Amniotic epithelial cell (primary cell): ENCODE results near the gene ABHD8.

Experiments
- DNase-seq: peaks from one replicate; pipeline ENCODE4 v3.0.0-alpha.2; 2010; ENCODE audit warnings: low read depth

ABHD8 gene

DNA sequence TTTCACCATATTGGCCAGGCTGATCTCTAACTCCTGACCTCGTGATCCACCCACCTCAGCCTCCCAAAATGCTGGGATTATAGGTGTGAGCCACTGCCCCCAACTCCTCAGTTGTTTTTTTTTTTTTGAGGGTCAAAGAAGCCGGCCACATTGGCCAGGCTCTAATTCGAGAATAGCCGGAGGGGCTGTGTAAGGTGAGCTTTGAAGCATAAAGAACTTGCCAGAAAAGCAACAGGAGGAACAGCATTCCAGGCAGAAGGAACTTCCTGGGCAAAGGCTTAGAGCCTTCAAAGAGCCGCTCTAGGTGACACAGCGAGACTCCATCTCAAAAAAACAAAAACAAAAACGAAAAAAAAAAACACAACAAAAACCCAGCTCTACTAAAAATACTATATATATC, 37.2 kb downstream of the ABHD8 start:
- DNase-seq, result no peak

DNA sequence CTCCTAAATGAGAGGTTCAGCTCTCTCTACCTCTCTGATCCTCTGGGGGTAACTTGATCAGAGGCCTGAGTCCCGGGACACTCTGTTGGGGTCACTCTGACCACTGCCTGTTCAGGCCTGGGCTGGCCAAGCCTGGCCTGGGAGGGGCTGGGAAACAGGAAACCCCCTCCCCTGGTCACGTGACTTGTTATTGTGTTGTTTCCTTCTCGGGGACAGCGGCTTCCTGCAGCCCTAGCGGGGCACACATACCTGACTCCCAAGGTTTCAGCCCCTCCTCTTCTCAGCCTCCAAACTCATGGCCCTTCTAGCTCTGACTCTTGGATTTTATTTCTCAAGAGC, 38.6 kb downstream of the ABHD8 start, which contains the start of gene USHBP1:
TSS of gene USHBP1 (minus strand) at position 105 of the 339 bp plus-strand sequence. CDS start 446 bp downstream, outside the sequence.
- no peak for DNase-seq

DNA sequence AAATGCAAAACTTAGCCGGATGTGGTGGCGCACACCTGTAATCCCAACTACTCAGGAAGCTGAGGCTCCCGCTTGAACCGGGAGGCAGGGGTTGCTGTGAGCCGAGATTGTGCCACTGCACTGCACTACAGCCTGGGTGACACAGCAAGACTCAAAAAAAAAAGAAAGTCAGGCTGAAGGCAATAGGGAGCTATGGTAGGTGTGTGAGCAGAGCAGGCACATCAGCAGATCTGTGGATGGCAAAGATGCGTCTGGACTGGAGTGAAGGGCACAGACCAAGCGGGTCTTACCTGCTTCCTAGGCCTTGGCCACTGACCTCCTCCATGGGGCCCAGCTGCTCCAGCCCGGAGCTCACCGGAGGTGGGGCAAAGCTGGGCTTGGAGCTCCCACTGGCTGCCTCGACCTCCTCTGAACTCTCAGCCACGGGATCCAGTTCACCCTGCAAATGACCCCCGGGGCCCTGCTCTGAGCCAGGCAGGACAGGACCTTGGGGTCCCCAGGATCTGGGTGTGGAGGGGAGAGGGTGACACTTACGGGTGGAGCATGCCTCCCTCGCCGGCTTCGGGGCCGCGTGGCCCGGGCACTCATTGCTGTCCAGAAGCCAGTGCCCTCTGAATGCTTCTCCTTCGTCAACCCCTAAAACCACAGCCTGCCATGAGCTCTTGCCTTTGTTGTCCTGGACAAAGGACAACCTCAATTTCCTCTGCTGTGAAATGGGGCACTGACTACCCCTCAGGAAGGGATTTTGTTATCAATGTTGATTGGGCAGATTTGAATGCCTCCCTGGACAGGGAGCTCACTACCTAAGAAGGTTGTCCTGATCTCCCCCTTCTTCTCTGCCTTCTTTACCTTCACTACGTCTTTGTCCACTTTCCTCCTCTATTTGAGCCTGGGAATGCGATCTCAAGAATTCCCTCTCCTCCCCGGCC, 39.2 kb downstream of the ABHD8 start:
- no peak for DNase-seq

GRCh38 chr19:17262557-17262956, 40.7 kb downstream of the ABHD8 start:
- DNase-seq, result no peak

- peak; percentile 64 for DNase-seq
Measured at GRCh38 chr19:17260842-17261325, 42.3 kb downstream of the ABHD8 start.

DNA sequence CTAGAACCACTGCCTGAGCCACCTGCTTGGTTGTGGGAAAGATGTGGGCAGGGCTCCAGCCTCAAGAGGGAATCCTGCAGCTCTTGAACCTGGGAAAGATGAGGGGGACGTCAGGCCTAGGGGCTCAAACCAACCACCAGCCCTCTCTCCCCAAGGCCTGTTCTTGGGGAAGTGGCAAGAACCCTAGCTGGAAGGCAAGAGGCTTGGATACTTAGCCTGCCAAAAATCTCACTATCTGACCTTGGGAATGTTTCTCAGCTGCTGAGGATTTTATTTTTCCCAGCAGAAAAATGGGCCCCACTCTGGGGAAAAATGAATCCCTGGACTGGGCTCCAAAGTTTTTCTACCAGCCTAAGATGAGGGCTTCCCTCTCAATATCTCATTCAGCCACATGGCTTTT, 43.3 kb downstream of the ABHD8 start:
- no peak for DNase-seq

GRCh38 chr19:17259118-17259780, 44.0 kb downstream of the ABHD8 start:
- DNase-seq, result peak; percentile 33

DNA sequence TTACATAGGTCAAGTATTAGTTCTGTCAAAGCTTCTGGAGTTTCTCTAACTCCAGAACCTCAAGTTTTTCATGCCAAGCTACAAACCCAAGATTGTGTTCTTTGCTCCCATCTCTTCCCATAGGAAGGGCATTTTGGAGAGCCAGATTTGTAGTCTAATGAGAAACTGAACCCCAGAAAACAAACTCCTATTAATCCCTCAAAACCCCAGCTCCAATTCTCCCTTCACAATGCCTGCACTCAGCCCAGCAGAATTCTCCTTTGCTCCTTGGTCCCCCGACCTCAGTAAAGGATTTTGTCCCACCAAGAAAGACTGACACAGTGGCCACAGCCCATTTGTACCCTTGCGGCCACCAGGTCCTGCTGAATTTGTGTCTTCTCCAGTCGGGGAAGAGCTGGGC, 47.1 kb downstream of the ABHD8 start:
- no peak for DNase-seq

DNA sequence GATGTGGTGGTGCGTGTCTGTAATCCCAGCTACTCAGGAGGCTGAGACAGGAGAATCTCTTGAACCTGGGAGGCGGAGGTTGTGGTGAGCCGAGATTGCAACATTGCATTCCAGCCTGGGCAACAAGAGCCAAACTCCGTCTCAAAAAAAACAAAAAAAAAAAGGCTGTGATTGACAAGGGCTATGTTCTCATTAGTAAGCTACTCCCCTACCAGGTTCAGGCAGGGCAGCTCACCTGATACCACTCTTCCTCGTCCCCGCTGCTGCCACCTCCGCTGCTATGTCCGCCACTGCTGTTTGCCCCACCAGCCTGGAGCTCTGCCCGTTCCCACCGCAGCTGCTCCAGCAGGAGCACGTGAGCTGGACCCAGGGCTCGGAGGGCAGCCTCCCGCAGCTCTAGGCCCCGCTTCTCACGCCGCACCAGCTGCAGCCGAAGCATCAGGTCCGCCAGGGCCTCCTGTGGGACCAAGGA, 48.0 kb downstream of the ABHD8 start:
- peak; percentile 70 for DNase-seq

DNA sequence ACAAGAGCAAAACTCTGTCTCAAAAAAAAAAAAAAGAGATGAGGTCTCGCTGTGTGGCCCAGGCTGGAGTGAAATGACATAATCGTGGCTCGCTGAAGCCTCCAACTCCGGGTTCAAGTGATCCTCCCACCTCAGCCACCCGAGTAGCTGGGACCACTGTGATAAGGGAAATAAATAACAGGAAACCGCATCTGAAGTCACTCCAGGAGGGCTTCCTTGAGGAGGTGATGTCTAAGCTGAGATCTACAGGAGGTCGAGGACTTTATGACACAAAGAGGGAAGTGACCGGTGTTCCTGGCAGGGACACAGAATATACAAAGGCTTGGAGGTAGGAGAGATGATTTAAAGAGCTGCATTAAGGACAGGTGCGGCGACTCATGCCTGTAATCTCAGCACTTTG, 48.6 kb downstream of the ABHD8 start:
- no peak for DNase-seq

DNA sequence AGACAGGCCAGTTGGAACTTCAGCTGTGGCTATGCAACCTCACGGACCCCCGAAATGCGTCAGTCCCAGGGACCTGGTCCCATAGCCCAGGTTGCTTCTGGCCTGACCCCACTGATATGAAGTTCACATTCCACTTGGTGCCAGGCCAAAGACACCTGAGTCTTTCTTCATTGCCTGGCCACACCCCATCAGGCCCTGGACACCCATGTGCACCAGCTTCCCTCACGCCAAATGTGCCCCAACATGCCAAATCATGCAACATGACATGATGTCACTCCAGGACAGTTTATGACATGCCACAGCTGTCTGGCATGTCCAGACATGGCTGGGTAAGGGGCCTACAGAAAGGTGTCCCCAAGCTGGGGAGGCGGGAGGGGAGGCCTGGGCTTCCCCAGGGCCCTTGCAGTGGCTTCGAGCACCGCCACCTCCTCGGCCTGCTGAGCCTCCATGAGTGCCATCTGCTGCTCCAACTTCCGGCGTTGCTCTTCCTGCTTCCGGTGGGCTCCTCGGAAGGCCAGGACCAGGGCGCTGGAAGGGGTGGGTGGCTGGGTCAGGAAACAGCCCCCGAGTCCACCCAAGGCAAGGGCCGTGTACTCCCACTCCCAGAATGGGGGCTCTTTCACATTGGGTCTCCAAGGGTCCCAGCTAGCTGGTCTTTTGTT, 53.2 kb downstream of the ABHD8 start:
- no peak for DNase-seq

GRCh38 chr19:17248011-17248776, 55.0 kb downstream of the ABHD8 start:
- DNase-seq, result no peak

- peak; percentile 33 for DNase-seq
Measured at GRCh38 chr19:17246681-17247425, 56.4 kb downstream of the ABHD8 start.

DNA sequence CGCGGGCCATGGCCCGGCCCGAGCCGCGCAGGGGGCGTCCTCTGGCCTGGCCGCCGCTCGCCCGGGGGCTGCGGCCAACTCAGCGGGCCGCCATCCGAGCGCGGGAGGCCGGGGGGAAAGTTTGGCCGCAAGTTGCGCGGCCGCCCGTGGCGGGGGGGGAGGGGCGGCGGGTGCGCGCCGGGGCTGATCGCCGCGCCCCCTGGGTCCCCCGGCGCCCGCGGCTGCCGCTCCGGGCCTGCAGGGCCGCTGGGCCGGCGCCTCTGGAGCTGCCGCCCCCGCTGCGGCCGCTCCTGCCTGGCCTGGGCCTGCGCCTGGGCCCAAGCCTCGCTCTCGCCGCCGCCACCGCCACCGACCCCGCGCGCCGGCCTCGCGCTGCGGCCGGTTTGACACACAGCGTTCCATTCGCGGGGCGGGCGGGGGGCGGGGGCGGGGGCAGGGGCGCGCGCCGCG, 57.7 kb downstream of the ABHD8 start, which contains the start of gene NR2F6:
TSS of gene NR2F6 (minus strand) at position 385 of the 450 bp plus-strand sequence. CDS start 699 bp downstream, outside the sequence.
- DNase-seq, result no peak

DNA sequence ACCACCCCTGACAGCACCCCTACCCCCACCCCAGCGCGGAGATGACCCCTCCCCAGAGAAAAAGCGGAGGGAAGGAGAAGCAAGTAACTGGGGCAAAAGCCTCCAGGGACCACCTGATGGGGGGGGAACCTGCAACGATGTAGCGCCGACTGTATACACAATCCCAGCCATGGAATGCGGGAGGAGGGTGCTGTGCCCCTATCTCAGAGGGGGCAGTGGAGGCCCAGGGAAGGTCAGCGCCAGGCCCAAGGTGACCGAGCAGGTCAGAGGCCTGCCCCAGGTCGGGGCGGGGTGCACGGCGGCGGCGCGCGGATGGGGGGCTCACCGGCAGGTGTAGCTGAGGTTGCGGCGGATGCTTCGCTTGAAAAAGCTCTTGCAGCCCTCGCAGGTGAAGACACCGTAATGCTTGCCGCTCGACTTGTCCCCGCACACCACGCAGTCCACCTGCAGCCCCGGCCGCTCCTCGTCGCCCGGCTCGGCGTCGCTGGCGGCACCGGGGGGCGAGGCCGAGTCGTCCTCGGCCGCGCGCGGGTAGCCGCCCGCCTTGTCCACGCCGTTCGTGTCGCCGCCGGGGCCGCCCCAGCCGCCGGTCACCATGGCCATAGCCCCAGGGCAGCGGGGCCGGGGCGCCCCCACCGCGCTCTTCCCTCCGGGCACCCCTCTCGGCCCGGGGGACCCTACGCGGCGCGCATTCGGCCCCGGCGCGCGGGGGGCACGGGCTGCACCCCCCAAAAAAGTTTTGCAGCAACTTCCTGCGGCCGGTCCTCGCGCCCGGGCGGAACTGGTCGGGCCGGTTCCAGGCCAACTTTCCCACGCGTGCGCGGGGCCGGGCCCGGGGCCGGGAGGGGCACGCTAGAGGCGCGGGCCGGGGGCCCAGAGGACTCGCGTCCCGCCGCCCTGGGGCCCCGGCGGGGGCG, 58.3 kb downstream of the ABHD8 start:
- DNase-seq, result no peak

DNA sequence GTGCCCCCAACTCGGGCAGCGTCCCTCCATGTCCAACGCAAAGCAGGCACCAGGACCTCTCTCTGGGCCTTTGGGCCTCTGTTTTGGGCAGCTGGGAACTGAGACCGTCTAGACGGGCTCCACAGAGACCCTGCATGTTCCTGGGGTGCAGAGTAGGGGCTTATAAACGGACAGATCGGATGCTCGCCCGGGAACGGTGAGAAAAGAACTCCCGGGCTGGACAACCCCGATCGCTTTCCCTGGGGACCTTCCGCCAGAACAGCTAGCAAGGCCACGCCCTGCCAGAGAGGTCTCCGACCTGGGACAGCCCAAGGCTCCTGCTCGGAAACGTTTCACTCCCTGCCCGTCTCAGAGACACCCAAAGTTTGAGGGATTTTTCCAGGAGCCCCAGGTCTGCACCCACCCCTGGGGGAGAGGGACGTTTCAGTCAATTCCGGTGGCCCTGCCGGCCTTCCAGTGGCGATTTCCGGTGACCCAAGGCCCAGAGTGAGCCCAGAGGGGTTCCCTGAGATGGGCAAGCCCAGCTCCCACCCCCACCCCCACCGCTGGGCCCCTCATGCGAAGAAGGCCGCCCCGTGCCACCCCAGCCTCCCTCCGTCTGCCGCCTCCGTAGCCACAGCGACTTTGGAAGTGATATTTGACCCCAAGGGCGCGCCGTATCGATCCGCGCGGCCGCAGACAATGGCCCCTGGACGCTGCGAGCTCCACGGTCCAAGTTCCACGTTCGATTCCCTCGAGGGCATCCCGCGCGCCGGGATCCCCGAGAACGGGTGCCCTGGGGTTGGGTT, 59.2 kb downstream of the ABHD8 start:
- DNase-seq, result no peak

DNA sequence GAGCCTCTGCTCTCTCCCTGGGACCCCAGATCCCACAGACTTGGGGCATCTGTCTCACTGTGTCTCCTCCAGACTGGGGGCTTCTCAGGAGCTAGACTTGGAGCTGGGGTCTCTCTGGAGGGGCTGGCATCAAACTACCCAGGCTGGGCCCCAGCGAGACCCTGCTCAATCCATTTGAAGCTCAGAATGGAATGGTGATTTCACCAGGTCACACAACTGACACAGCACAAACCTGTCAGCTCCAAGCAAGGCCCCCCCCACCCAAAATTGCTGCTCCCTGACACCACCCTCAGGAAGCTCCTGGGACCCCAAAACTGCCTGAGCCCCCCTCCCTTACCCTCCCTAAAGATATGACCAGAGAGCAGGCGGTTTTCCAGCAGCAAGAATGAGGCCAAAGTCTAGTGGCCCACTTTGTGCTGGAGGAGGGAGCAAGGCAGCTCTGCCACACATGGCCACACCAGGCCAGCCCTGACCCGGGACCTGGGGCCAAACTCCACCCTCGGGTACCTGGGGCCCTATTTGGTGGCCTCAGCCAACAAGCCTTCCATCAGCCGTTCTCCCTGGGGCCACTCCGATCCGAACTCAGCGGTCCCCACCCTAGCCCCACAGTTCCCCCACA, 59.9 kb downstream of the ABHD8 start:
- DNase-seq, result no peak

GRCh38 chr19:17242431-17243208, 60.6 kb downstream of the ABHD8 start:
- DNase-seq, result no peak
